ENCODE results near the gene BCL2L11. TPM values are rescaled to one million over a fixed set of nuclear protein-coding genes. Genes with fewer than 3 reads are reported as not detected.
A peak's percentile ranks its signal among the peaks of the same experiment; 100 is the strongest.

The BCL2L11 gene
- total and polyA plus RNA-seq, 2 experiments from 2014 or later: 10.6 to 22.5 TPM

DNA sequence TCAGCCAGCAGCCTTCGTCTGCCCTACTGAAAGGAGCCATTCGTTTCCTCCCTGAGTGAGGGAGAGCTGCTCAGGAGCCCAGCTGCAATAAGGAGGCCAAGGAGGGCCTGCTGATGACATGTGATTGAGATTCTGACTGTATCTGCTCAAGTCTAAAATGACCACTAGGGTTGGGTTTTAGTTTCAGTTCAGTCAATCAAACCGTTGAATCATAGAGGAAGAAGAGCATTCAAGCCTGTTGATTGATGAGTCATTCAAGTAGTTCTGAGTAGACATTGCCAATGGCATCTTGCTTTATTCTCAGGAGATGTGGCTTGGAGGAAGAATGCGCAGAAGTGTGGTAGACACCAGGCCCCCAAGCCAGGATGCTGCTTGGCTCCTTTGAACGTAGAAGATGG, 19.9 kb upstream of the BCL2L11 start:
- Mint-ChIP-seq H3K36me3 (ENCODE audit: low read depth) (no peaks in the 10 kb centered on the region), H3K4me1 (peaks cover 12% of the 10 kb centered on the region), H3K27me3 (ENCODE audit: insufficient read depth, low read depth, poor library complexity) (no peaks in the 10 kb centered on the region), H3K9me3 (no peaks in the 10 kb centered on the region), H3K27ac (no peak overlapping the region), H3K4me3 (no peak overlapping the region)
- TF ChIP-seq, protein P1, sequence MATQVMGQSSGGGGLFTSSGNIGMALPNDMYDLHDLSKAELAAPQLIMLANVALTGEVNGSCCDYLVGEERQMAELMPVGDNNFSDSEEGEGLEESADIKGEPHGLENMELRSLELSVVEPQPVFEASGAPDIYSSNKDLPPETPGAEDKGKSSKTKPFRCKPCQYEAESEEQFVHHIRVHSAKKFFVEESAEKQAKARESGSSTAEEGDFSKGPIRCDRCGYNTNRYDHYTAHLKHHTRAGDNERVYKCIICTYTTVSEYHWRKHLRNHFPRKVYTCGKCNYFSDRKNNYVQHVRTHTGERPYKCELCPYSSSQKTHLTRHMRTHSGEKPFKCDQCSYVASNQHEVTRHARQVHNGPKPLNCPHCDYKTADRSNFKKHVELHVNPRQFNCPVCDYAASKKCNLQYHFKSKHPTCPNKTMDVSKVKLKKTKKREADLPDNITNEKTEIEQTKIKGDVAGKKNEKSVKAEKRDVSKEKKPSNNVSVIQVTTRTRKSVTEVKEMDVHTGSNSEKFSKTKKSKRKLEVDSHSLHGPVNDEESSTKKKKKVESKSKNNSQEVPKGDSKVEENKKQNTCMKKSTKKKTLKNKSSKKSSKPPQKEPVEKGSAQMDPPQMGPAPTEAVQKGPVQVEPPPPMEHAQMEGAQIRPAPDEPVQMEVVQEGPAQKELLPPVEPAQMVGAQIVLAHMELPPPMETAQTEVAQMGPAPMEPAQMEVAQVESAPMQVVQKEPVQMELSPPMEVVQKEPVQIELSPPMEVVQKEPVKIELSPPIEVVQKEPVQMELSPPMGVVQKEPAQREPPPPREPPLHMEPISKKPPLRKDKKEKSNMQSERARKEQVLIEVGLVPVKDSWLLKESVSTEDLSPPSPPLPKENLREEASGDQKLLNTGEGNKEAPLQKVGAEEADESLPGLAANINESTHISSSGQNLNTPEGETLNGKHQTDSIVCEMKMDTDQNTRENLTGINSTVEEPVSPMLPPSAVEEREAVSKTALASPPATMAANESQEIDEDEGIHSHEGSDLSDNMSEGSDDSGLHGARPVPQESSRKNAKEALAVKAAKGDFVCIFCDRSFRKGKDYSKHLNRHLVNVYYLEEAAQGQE (IDR thresholded peaks at IDR 0.05; ENCODE audit: unreplicated experiment): no peak
- no peak for TF ChIP-seq NANOG (IDR thresholded peaks at IDR 0.05; ENCODE audit: borderline replicate concordance)
- no peak for TF ChIP-seq STAT1 (IDR thresholded peaks at IDR 0.05; ENCODE audit: unreplicated experiment)
- TF ChIP-seq, protein P2, sequence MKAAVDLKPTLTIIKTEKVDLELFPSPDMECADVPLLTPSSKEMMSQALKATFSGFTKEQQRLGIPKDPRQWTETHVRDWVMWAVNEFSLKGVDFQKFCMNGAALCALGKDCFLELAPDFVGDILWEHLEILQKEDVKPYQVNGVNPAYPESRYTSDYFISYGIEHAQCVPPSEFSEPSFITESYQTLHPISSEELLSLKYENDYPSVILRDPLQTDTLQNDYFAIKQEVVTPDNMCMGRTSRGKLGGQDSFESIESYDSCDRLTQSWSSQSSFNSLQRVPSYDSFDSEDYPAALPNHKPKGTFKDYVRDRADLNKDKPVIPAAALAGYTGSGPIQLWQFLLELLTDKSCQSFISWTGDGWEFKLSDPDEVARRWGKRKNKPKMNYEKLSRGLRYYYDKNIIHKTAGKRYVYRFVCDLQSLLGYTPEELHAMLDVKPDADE (IDR thresholded peaks at IDR 0.05): no peak
- TF ChIP-seq, protein P3, sequence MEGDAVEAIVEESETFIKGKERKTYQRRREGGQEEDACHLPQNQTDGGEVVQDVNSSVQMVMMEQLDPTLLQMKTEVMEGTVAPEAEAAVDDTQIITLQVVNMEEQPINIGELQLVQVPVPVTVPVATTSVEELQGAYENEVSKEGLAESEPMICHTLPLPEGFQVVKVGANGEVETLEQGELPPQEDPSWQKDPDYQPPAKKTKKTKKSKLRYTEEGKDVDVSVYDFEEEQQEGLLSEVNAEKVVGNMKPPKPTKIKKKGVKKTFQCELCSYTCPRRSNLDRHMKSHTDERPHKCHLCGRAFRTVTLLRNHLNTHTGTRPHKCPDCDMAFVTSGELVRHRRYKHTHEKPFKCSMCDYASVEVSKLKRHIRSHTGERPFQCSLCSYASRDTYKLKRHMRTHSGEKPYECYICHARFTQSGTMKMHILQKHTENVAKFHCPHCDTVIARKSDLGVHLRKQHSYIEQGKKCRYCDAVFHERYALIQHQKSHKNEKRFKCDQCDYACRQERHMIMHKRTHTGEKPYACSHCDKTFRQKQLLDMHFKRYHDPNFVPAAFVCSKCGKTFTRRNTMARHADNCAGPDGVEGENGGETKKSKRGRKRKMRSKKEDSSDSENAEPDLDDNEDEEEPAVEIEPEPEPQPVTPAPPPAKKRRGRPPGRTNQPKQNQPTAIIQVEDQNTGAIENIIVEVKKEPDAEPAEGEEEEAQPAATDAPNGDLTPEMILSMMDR (conservative IDR thresholded peaks at IDR 0.05; ENCODE audit: low read depth in 2 of 2): no peak
- no peak for TF ChIP-seq POLR2AphosphoS5 (IDR thresholded peaks at IDR 0.05; ENCODE audit: low read depth)
- TF ChIP-seq CREB1 (CRISPR knock-in tag; IDR thresholded peaks at IDR 0.05; ENCODE audit: low read depth): no peak
- no peak for TF ChIP-seq EZH2phosphoT487 (IDR thresholded peaks at IDR 0.05; ENCODE audit: unreplicated experiment)
- no peak overlapping the region for H2AFZ ChIP-seq
- H3K9me2 ChIP-seq (ENCODE audit: insufficient read depth): no peaks in the 10 kb centered on the region; the same call in 1 of the 2 replicates
- no peaks in the 10 kb centered on the region for H3K36me3 ChIP-seq (ENCODE audit: insufficient read depth)
- H3K79me2 ChIP-seq (replicated peaks; ENCODE audit: insufficient read depth): no peaks in the 10 kb centered on the region
- H3K4me2 ChIP-seq: no peak overlapping the region
- no peak for ATAC-seq
- no peaks in the 10 kb centered on the region for H3F3A ChIP-seq (replicated peaks; ENCODE audit: low read depth)
- no peak overlapping the region for H3K4me3 ChIP-seq
- no peak overlapping the region for H3K27ac ChIP-seq (ENCODE audit: low read depth)
- H3K27me3 ChIP-seq (ENCODE audit: insufficient read depth): no peaks in the 10 kb centered on the region
- no peaks in the 10 kb centered on the region for H3K4me1 ChIP-seq (ENCODE audit: insufficient read depth)
- no peaks in the 10 kb centered on the region for H4K20me1 ChIP-seq (replicated peaks; ENCODE audit: insufficient read depth)
- peak; percentile 5 for DNase-seq (ENCODE audit: low spot score)

DNA sequence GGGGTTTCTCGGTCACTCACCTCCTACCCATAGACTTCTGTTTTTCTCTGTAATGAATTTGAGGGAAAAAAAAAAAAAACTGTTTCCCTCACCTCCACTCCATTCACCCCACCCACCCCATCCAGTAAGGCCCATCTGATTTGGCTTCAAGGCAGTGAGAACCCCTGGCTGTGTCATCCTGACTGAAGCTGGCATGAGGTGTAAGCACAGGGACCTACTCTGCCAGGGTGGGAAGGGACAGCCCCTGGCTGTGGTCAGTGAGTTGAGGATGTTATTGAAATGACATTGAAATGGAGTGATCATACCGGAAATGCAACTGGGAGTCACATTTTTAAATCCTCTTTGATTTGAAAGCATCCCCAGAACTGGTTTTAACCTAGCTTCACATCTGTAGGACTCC, 19.1 kb upstream of the BCL2L11 start:
- H3K4me1 ChIP-seq (ENCODE audit: insufficient read depth): no peaks in the 10 kb centered on the region
- Mint-ChIP-seq H3K27ac (no peak overlapping the region), H3K27me3 (ENCODE audit: insufficient read depth, low read depth, poor library complexity) (no peaks in the 10 kb centered on the region), H3K9me3 (no peaks in the 10 kb centered on the region), H3K4me3 (no peak overlapping the region), H3K4me1 (peaks cover 12% of the 10 kb centered on the region), H3K36me3 (ENCODE audit: low read depth) (no peaks in the 10 kb centered on the region)
- H3K36me3 ChIP-seq (ENCODE audit: insufficient read depth): no peaks in the 10 kb centered on the region
- H3K4me2 ChIP-seq: no peak overlapping the region
- H3K79me2 ChIP-seq (replicated peaks; ENCODE audit: insufficient read depth): no peaks in the 10 kb centered on the region
- H3F3A ChIP-seq (replicated peaks; ENCODE audit: low read depth): no peaks in the 10 kb centered on the region
- no peaks in the 10 kb centered on the region for H3K27me3 ChIP-seq (ENCODE audit: insufficient read depth)
- H2AFZ ChIP-seq: no peak overlapping the region
- no peak for DNase-seq (ENCODE audit: low spot score)
- no peaks in the 10 kb centered on the region; the same call in 1 of the 2 replicates for H3K9me2 ChIP-seq (ENCODE audit: insufficient read depth)
- ATAC-seq: no peak
- no peak overlapping the region for H3K27ac ChIP-seq (ENCODE audit: low read depth)
- H4K20me1 ChIP-seq (replicated peaks; ENCODE audit: insufficient read depth): no peaks in the 10 kb centered on the region
- H3K4me3 ChIP-seq: no peak overlapping the region
- TF ChIP-seq, protein P3 (conservative IDR thresholded peaks at IDR 0.05; ENCODE audit: low read depth in 2 of 2): no peak
